BLaER1 treated with 17β-estradiol and CSF1 and Interleukin-3, amounts not matched to agents 10 nM and 100 nM (cell line): Measurements from ENCODE around the gene SIX3.
A peak's percentile ranks its signal among the peaks of the same experiment; 100 is the strongest.

Experiments
- H3K27ac ChIP-seq, 11 experiments: shearing (Covaris generic); formaldehyde crosslinking; 2 replicates each; pipeline ENCODE4 v1.8.1; 2022
- H3K27me3 ChIP-seq, 11 experiments: shearing (Covaris generic); formaldehyde crosslinking; 2 replicates each; pipeline ENCODE4 v1.8.1; 2022
- H3K36me3 ChIP-seq, 11 experiments: shearing (Covaris generic); formaldehyde crosslinking; 2 replicates each; pipeline ENCODE4 v1.8.1; 2022
- H3K4me1 ChIP-seq, 10 experiments: shearing (Covaris generic); formaldehyde crosslinking; 2 replicates each; pipeline ENCODE4 v1.8.1; 2022
- H3K4me2 ChIP-seq, 11 experiments: shearing (Covaris generic); formaldehyde crosslinking; 2 replicates each; pipeline ENCODE4 v1.8.1; 2022
- H3K4me3 ChIP-seq, 10 experiments: shearing (Covaris generic); formaldehyde crosslinking; 2 replicates each; pipeline ENCODE4 v1.8.1; 2022
- H3K9ac ChIP-seq, 11 experiments: shearing (Covaris generic); formaldehyde crosslinking; 2 replicates each; pipeline ENCODE4 v1.8.1; 2022
- H3K9me3 ChIP-seq, 11 experiments: shearing (Covaris generic); formaldehyde crosslinking; replicated peaks in 1 of 11; 2 replicates each; pipeline ENCODE4 v1.8.1; 2022
- H4K20me1 ChIP-seq, 11 experiments: shearing (Covaris generic); formaldehyde crosslinking; 2 replicates each; pipeline ENCODE4 v1.8.1; 2022
- Cebpa-rat ChIP-seq, 11 experiments: shearing (Covaris generic); IDR thresholded peaks; 2 replicates each; pipeline ENCODE4 v1.8.1; 2022

SIX3 gene

GRCh38 chr2:44955593-44956392 is 14.3 kb downstream of the SIX3 start:
- peaks cover 50 to 59% (median 55%) of the 10 kb centered on the region in 11 experiments for H3K27me3 ChIP-seq
- no peaks in the 10 kb centered on the region for H3K36me3 ChIP-seq
- H3K4me1 ChIP-seq = peaks cover 0 to 20% (median 7%) of the 10 kb centered on the region in 10 experiments; a peak in 11 of 20 replicates
- H3K9me3 ChIP-seq = no peaks in the 10 kb centered on the region; a peak in 2 of 22 replicates
- H4K20me1 ChIP-seq = peaks cover 0 to 52% (median 19%) of the 10 kb centered on the region in 11 experiments; a peak in 13 of 22 replicates
- TF ChIP-seq Cebpa-rat (IDR thresholded peaks at IDR 0.05) = no peak
- H3K9ac ChIP-seq = no peak overlapping the region
- no peak overlapping the region for H3K27ac ChIP-seq
- H3K4me3 ChIP-seq = peak overlapping the region; percentile 12 to 52 (median 44); a peak in 16 of 20 replicates
- peak overlapping the region; percentile 62 to 88 (median 73) for H3K4me2 ChIP-seq

GRCh38 chr2:44956843-44957242 is 15.3 kb downstream of the SIX3 start:
- H3K27me3 ChIP-seq = peaks cover 40 to 49% (median 44%) of the 10 kb centered on the region in 11 experiments
- no peak overlapping the region for H3K4me3 ChIP-seq
- no peaks in the 10 kb centered on the region for H3K36me3 ChIP-seq
- H3K4me1 ChIP-seq = peaks cover 0 to 20% (median 7%) of the 10 kb centered on the region in 10 experiments; a peak in 11 of 20 replicates
- no peak overlapping the region for H3K9ac ChIP-seq
- H3K4me2 ChIP-seq = no peak overlapping the region
- no peak overlapping the region for H3K27ac ChIP-seq
- TF ChIP-seq Cebpa-rat (IDR thresholded peaks at IDR 0.05) = no peak
- H3K9me3 ChIP-seq = no peaks in the 10 kb centered on the region; a peak in 2 of 22 replicates
- H4K20me1 ChIP-seq = peaks cover 0 to 42% (median 16%) of the 10 kb centered on the region in 11 experiments; a peak in 13 of 22 replicates

- Histone ChIP-seq H3K4me1 (peaks cover 0 to 20% (median 6%) of the 10 kb centered on the region in 10 experiments; a peak in 11 of 20 replicates), H3K9ac (no peak overlapping the region), H3K27me3 (peaks cover 30 to 39% (median 35%) of the 10 kb centered on the region in 11 experiments), H3K27ac (no peak overlapping the region), H3K36me3 (no peaks in the 10 kb centered on the region), H4K20me1 (peaks cover 0 to 33% (median 12%) of the 10 kb centered on the region in 11 experiments; a peak in 13 of 22 replicates), H3K4me2 (no peak overlapping the region), H3K9me3 (no peaks in the 10 kb centered on the region; a peak in 1 of 22 replicates), H3K4me3 (no peak overlapping the region)
- no peak for TF ChIP-seq Cebpa-rat (IDR thresholded peaks at IDR 0.05)
Observed at GRCh38 chr2:44957656-44958327, 16.3 kb downstream of the SIX3 start.

GRCh38 chr2:44959855-44960254 is 18.4 kb downstream of the SIX3 start:
- Histone ChIP-seq H3K4me1 (peaks cover 0 to 30% (median 12%) of the 10 kb centered on the region in 10 experiments; a peak in 15 of 20 replicates), H3K9ac (no peak overlapping the region), H4K20me1 (peaks cover 0 to 12% (median 5%) of the 10 kb centered on the region in 11 experiments; a peak in 11 of 22 replicates), H3K36me3 (no peaks in the 10 kb centered on the region), H3K4me3 (no peak overlapping the region), H3K9me3 (no peaks in the 10 kb centered on the region), H3K27me3 (peaks cover 9 to 19% (median 14%) of the 10 kb centered on the region in 11 experiments), H3K4me2 (no peak overlapping the region), H3K27ac (no peak overlapping the region)
- no peak for TF ChIP-seq Cebpa-rat (IDR thresholded peaks at IDR 0.05)

GRCh38 chr2:44960871-44961270 is 19.4 kb downstream of the SIX3 start:
- Histone ChIP-seq H3K36me3 (no peaks in the 10 kb centered on the region), H3K9me3 (no peaks in the 10 kb centered on the region), H3K4me3 (no peak overlapping the region), H3K4me2 (no peak overlapping the region), H3K4me1 (peaks cover 0 to 35% (median 11%) of the 10 kb centered on the region in 10 experiments; a peak in 12 of 20 replicates), H3K9ac (no peak overlapping the region), H3K27ac (no peak overlapping the region), H3K27me3 (peaks cover 0 to 9% (median 4%) of the 10 kb centered on the region in 11 experiments; a peak in 13 of 22 replicates), H4K20me1 (peaks cover 0 to 5% (median 0%) of the 10 kb centered on the region in 11 experiments; a peak in 1 of 22 replicates)
- no peak for TF ChIP-seq Cebpa-rat (IDR thresholded peaks at IDR 0.05)

GRCh38 chr2:44962176-44962695 is 20.7 kb downstream of the SIX3 start:
- Histone ChIP-seq H3K27me3 (no peaks in the 10 kb centered on the region), H3K27ac (no peak overlapping the region), H3K4me2 (no peak overlapping the region), H3K4me1 (peaks cover 0 to 45% (median 11%) of the 10 kb centered on the region in 10 experiments; a peak in 12 of 20 replicates), H3K9me3 (no peaks in the 10 kb centered on the region), H3K9ac (no peak overlapping the region), H4K20me1 (no peaks in the 10 kb centered on the region), H3K4me3 (no peak overlapping the region), H3K36me3 (no peaks in the 10 kb centered on the region)
- TF ChIP-seq Cebpa-rat (IDR thresholded peaks at IDR 0.05) = no peak

GRCh38 chr2:44964752-44965236 is 23.3 kb downstream of the SIX3 start:
- Histone ChIP-seq H3K27me3 (no peaks in the 10 kb centered on the region), H3K9ac (no peak overlapping the region), H3K4me3 (no peak overlapping the region), H4K20me1 (no peaks in the 10 kb centered on the region), H3K4me2 (peak overlapping the region in 5 of 11 experiments; percentile 21 to 91 (median 66); a peak in 7 of 22 replicates), H3K9me3 (no peaks in the 10 kb centered on the region), H3K27ac (no peak overlapping the region), H3K4me1 (peaks cover 0 to 39% (median 11%) of the 10 kb centered on the region in 10 experiments; a peak in 12 of 20 replicates), H3K36me3 (no peaks in the 10 kb centered on the region)
- TF ChIP-seq Cebpa-rat (IDR thresholded peaks at IDR 0.05) = no peak

- peaks cover 0 to 32% (median 11%) of the 10 kb centered on the region in 10 experiments; a peak in 12 of 20 replicates for H3K4me1 ChIP-seq
- H3K4me2 ChIP-seq = peak overlapping the region in 5 of 11 experiments; percentile 15 to 91 (median 53); a peak in 7 of 22 replicates
- TF ChIP-seq Cebpa-rat (IDR thresholded peaks at IDR 0.05) = no peak
- no peaks in the 10 kb centered on the region for H4K20me1 ChIP-seq
- no peaks in the 10 kb centered on the region for H3K27me3 ChIP-seq
- no peaks in the 10 kb centered on the region for H3K36me3 ChIP-seq
- H3K9me3 ChIP-seq = no peaks in the 10 kb centered on the region
- H3K9ac ChIP-seq = no peak overlapping the region
- peak overlapping the region in 2 of 11 experiments; percentile 11 to 12; a peak in 2 of 22 replicates for H3K27ac ChIP-seq
- no peak overlapping the region for H3K4me3 ChIP-seq
Observed at GRCh38 chr2:44965684-44966083, 24.2 kb downstream of the SIX3 start.
